Stimulated activated CD4-positive, alpha-beta T cell treated with anti-CD3 and anti-CD28 coated beads, Interleukin-4, amount 100 ng/mL, for 4 hours (primary cell): ENCODE data around the gene CRYBA1.
"Not testable (repeated sequence)": the region's sequence is repeated elsewhere in the genome, so short reads cannot be mapped to it uniquely, and the experiment has no call there.

Source experiments
- DNase-seq, 2 experiments: peaks; one replicate each; pipeline ENCODE4 v3.0.0-alpha.2; 2020

The CRYBA1 gene, protein sequence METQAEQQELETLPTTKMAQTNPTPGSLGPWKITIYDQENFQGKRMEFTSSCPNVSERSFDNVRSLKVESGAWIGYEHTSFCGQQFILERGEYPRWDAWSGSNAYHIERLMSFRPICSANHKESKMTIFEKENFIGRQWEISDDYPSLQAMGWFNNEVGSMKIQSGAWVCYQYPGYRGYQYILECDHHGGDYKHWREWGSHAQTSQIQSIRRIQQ

DNA sequence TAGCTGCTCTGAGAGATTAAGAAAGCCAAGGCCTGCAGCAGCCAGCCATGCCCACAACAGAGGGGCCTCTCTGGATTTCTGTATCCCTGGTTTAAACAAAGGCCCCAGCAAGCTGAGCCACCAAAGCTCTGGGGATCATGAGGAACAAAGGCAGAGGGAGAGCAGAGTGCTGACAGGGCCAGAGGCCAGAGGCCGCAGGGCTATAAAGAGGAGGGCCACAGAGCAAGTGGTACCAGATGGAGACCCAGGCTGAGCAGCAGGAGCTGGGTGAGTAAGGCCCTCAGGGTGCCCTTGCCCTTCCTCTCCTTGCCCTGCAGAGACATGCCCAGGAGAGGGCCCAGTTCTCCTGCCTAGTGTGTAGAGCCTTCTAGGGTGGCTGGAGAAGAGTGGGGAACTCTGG, at the start of gene CRYBA1:
Gene CRYBA1 (plus strand): TSS at position 232 of the 400 bp plus-strand sequence. CDS start 5 bp downstream, at position 237.
- no peak for DNase-seq

DNA sequence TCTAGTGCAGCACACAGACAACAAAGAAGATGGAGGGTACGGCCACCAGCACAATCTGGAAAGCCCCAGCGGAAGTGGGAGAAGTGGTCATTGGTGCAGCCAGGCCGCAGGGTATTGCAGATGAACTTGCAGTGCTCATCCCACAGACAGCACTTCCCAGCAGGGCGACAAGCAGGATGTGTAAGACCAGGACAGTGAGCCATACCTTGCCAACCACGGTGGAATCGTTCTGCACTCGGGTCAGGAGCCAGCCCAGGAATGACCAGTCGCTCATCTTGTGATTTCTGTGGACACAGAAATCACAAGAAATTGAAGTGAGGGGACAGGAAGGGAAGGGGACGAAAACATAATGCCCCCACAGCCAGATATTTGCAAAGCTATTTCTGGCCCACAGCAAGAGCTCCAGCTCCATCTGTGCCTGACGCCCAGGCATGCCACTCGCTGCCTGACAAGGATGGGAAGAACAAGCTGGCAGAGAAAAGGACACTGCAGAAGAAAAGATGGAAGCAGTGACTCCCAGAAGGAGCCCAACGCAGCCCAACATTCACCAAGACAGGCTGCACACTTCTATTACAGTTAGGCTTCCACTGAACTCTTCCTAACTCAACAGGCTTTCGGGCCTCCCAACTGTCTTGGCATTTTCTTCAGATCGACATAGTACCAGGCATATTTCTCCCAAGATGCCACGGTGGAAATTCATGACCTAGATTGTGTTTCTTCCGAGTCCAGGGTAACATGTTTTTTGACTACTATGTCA, 49.0 kb upstream of the CRYBA1 start:
- DNase-seq = no peak

DNA sequence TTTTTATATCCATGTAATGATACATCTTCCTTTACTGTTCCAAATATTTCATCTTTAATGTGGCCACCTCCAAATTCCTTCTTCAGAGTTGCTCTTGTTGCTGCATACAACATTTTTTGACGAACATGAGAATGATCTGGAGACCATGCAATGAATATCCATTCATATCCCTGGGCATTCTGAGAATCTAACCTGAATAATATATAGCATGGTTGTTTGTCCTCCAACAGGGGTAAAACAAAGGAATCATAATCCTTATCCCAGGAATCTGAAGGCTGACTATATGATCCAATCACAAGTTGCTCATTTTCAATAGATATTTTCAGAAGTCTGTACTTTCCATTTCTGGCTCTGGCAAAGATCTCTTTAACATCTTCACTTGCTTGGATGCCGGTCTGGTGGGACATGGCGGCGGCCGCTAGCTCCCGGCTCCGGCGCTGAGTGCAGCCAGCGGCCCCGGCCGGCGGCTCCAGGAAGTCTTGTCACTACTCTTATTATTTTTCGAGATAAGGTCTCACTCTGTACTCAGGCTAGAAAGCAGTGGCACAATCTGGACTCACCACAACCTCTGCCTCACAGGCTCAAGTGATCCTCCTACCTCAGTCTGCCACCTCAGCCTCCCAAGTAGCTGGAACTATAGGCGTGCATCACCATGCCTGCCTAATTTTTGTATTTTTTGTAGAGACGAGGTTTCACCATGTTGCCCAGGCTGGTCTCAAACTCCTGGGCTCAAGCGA, 42.4 kb upstream of the CRYBA1 start:
- DNase-seq = not testable (repeated sequence)

DNA sequence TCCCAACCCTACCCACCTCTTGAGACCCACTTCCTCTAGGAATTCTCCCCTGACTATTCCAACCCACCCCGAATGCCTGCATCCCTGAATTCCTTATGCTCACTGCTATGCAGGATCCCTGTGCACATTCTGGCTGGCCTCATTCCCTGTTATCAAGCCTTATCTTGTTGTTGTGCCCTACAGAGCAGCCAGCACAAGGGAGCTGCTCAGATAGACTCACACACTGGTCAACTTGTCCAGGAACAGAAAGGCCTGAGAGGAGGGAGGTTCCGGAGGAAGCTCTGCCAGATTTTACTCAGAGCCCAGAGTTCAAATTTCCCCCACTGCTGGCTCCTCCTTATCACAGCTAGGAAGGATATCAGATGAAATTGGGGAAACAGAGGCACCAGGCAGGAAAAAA, 41.6 kb upstream of the CRYBA1 start:
- no peak for DNase-seq

DNA sequence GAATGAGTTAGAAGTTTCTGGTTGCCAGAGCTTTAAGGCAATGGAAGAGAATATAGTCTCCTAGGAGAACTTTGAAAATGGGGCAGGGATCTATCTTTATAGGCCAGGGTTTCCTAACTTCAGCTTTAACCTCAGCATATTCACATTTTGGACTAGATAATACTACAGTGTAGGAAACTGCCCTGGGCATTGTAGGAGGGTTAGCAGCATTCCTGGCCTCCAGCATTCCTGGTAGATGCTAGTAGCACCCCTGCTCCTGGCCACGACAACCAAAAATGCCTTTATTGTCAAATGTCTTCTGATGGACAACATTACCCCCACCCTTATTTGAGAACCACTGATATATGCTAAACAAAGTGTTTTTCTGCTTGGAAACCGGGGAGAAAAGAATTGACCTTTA, 38.7 kb upstream of the CRYBA1 start:
- no peak for DNase-seq

DNA sequence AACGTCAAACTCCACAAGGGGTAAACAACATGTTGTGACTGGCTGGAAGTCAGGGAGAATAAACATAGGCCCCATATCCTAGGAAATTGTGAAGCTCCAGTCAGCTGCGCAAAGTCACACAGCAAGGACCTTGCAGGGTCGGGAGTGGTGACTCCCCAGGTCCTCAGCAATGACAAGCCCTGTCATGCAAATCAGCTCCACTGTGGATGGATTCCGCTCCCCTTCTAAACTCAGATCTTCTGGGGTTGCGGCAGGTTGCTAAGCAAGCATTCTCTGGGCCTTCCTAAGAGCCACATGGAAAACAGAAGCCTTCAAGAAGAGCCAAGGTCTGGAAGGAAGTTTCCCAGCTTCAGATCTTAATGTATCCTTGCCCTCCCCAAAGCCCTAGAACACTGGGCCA, 37.6 kb upstream of the CRYBA1 start:
- no peak for DNase-seq

DNA sequence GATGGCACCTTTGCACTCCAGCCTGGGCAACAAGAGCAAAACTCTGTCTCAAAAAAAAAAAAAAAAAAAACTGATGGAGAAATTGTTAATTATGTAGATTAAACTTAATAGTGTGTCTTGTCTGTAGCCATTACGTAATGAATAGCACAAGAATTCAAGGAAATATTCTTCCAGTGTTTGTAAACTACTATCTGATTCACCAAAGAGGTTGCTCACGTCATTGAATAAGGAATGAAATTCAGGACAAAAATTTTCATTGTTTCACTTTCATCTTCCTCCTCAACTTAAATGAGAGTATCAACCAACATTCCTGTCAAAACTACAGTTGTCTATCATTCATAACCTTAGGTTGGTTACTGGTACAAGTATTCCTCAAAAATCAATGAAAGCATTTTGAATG, 35.8 kb upstream of the CRYBA1 start:
- no peak for DNase-seq

DNA sequence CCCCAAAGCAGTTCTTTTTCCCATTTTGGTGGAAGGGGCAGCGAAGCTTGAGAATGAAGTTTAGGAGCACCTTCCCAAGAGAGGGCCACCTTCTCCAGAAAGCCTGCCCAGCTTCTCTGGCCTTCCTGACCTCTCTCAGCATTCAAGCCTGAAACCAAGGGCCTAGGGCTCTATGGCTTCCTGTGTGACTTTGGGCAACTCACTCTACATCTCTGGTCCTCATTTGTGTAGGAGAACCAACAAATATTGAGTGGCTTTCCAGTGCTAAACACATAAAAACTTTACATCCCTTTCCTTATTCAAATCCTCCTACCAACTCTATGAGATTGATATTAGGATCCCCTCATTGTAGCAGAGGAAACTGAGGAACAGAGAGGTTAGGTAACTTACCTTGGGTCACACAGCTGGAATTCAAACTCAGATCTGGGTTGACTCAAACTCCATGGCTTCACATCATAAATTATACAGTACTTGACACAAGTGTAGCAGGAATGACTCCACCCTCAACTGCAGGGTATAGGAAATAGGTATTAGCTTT, 34.5 kb upstream of the CRYBA1 start:
- no peak for DNase-seq

DNA sequence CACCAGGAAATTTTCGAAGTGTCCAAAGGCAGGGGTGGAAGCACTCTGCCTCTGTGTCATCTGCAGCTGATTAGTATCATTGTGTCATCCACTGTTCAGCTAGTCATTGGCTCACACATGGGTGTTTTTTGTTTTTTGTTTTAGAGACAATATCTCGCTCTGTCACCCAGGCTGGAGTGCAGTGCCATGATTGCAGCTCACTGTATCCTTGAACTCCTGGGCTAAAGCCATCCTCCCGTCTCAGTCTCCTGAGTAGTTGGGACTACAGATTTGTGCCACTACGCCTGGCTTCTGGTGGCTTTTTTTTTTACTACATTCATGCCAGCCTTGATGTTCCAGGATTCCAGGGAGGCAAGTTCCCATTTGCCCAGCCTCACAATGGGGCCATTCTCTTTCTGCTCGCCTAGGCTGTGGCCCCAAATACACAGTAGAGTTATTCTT, 34.0 kb upstream of the CRYBA1 start:
- no peak for DNase-seq

DNA sequence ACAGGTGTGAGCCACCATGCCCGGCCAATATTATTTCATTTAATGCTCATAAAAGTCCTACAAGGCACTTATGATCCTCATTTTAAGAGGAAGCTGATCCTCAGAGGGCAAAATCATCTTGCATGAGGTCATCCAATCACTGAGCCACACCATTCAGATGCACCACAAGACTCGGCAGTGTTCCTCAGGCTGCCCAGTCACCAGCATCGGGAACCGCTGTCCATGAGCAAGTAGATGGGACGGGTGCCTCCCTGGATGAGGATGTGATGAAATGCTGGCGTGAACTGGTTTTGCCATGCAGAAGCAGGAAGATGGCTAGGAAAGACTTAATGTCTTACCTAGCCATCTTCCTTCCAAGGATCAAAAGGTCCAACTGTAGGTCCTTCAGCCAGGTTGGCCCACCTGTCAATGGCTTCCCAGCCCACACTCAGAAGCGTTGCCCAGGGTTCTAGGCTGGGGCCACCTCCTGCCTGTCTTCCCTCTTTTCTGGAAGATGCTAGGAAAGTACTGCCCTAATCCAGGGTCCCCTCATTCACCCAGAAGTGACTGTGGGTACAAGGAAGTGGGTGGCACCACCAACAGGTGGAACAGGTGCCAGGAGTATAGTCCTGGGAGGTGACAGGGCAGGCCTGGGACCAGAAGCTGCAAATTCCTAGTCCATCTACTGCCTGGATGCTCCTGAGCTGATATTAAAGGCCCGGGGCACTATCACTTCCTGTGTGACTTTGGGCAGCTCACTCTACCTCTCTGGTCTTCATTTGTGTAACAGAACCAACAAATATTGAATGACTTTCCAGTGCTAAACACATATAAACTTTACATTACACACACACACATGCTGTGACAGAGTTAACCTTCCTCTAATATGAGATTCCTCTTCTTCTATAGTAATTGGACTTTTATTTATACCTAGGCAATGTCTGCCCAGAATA, 32.2 kb upstream of the CRYBA1 start:
- DNase-seq = no peak

DNA sequence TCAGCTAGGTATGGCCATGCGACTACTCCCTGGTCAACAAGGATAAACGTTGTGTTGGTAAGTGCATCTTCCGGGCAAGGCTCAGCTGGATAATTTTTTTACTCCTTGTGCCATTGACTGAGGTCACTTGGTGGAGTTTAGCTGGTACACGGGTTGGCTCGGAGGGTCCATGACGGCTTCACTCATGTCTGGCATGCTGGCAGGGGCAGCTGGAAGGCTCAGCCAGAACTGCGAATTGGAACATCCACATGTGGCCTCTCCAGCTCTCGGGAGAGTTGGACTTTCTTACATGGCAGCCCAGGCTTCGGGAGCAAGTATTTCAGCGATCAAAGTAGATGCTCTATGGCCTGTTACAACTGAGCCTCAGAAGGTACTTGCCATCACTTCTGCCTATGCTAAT, 31.5 kb upstream of the CRYBA1 start:
- no peak for DNase-seq

DNA sequence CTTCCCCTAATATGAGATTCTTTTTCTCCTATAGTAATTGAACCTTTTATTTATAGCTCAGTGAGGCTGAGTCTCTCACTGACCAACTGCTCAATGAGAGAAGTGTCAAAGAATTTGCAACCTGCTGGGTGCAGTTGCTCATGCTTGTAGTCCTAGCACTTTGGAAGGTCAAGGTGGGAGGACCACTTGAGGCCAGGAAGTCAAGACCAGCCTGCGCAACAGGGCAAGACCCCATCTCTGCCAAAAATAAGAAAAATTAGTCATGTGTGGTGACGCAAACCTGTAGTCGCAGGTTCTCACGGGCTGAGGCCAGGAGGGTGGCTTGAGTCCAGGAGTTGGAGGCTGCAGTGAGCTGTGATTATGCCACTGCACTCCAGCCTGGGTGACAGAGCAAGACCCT, 30.9 kb upstream of the CRYBA1 start:
- no peak for DNase-seq

DNA sequence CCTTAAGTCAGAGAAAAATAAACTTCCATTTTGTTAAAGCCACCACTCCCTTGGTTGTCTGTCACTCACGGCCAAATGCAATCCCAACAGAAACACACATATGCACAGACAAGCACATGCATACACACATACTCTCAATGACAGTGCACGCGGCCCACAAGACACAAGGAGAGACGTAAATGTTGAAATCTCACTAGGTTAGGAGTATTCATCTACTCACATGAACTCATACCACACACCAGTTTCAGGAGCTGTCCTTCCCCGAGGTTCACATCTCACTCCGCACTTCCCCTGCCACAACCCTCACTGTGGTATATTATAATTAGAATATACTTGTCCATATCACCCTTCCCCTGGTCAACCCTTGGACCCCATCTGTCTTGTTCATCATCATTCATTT, 30.5 kb upstream of the CRYBA1 start:
- no peak for DNase-seq

DNA sequence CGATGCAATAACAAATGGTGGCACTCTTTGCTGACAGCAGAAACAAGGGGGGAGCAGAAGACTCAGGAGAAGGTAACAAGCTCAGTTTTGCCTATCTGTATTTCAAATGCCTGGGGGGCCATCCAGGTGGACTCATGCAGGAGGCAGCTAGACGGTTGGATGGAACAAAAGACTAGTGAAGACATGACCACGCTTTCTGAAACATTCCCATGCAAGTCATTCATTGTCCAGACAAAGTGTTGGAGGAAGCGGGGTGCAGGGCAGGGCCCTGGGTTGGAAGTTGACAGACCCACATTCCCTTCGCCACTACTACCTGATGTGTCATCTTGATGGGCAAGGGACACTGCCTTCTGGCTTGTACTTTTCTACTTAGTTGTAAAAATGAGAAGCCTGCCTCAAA, 29.8 kb upstream of the CRYBA1 start:
- no peak for DNase-seq

DNA sequence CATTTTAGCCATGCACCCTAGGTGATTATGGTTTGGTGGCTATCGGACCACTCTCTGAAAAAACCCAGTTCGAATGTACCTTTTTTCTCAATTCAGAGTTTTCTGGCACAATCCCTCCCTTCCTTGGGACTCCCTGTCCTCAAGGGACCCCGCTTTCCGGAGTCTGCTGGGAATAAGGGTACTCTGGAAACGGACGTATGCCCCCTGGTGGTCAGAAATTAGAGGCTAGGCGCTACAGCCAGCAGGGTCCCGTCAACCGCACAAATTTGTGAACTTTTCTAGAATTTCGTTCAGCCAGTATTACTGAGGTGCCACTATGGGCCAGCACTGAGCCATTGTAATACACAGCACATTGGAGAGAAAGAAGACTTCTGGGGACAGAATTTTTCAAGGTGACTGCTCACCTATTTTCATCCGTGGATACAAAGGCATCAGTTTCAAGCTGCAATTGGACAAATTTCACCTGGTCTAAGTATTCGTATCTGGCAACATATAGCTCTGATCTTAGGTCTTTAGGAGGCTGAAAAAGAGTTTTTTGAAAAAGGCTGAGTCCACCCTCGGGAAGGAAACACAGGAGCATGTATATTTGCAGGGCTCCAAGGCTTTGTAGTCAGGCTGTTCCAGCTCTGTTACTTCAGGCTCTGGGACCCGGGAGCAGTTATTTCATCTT, 27.1 kb upstream of the CRYBA1 start:
- DNase-seq = peak; percentile 52 to 59

DNA sequence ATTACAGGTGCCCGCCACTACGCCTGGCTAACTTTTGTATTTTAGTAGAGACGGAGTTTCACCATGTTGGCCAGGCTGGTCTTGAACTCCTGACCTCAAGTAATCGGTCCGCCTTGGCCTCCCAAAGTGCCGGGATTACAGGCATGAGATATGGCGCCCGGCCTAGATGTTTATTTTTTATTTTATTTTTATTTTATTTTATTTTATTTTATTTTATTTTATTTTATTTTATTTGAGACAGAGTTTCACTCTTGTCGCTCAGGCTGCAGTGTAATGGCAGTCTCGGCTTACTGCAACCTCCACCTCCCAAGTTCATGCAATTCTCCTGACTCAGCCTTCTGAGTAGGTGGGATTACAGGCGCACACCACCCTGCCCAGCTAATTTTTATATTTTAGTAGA, 25.3 kb upstream of the CRYBA1 start:
- not testable (repeated sequence) for DNase-seq

DNA sequence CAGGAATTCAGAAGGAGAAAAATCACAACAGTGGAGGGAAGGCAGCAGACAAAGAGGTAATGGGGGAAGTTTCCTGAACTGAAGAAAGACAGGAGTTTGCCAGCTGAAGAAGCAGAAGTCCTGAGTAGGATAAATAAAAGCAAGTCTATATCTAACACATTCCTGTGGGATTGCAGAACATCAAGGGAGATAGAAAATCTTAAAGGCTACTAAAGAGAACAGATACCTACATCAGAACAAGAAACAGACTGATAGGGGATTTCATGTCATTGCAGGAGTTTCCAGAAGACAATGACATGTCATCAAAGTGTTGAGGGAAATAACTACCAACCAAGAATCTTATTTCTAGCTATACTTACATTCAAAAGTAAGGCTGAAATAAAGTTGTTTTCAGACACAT, 21.3 kb upstream of the CRYBA1 start:
- DNase-seq = no peak

DNA sequence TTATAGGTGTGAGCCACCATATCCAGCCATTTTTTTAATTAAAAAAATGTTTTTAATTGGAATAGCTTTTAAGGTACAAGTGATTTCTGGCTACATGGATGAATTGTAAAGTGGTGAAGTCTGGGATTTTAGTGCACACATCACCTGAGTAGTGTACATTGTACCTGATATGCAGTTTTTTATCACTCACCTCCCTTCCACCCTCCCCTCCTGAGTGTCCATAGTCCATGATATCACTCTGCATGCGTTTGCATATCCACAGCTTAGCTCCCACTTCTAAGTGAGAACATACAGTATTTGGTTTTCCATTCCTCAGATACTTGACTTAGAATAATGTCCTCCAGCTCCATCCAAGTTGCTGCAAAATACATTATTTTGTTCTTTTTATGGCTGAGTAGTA, 13.4 kb upstream of the CRYBA1 start:
- DNase-seq = no peak

DNA sequence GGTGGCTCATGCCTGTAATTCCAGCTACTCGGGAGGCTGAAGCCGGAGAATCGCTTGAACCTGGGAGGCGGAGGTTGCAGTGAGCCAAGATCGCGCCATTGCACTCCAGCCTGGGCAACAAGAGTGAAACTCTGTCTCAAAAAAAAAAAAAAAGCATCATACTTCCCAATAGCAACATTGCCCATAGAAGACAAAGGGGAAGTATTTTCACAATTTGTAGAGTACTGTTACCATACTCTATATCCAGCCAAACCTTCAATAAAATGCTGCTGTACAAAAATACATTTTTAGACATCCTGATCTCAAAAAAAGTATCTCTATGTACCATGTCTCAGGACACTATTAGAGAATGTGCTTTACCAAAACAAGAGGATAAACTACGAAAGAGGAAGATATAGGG, 11.7 kb upstream of the CRYBA1 start:
- DNase-seq = not testable (repeated sequence)

DNA sequence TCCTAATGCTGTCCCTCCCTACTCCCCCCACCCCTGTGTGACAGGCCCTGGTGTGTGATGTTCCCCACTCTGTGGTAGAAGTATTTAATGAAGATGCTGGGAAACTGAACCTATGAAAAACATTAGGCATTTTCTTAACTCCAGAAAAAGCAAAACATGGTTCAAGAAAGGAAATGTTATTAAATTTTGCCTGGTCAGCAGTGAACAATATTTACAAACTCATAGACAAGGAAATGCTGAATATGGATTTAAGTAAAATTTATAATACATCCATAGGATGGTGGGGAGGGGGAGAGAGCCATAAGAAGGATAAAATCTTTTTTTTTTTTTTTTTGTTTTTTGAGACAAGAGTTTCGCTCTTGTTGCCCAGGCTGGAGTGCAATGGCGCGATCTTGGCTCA, 10.8 kb upstream of the CRYBA1 start:
- no peak for DNase-seq

DNA sequence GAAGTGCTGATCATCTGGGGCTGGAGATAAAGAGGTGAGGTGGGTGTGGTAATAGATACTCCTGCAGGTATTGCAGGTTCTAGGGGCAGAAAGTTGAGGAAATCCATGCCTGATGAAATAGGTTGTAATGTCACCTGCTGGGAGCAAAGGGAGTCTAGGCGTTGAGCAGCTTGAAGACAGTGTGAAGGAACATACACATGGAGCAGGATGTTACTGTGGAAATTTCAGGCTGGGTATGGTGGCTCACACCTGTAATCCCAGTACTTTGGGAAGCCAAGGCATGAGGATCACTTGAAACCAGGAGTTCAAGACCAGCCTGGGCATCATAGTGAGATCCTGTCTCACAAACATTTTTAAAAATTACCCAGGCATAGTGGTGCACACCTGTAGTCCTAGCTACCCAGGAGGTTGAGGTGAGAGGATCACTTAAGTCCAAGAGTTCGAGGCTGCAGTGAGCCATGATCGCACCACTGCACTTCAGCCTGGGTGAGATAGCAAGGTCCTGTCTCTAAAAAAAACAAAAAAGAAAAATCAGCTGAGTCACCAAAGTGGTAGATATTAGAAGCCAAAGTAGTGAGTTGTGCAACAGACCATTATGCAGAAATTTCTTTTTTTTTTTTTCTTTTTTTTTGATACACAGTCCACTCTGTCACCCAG, 9.1 kb upstream of the CRYBA1 start:
- DNase-seq = no peak
